Fibroblast of pulmonary artery (primary cell): ENCODE measurements around the gene SPP1.

Experiments used
- DNase-seq: peaks from one replicate; pipeline ENCODE4 v3.0.0-alpha.2; 2010; ENCODE audit warnings: low read depth
- H3K4me3 ChIP-seq: replicated peaks from 2 replicates; pipeline ENCODE4 v1.5.1; 2011; ENCODE audit warnings: low read depth, mild to moderate bottlenecking, control low read depth, low read length, moderate library complexity
- CTCF ChIP-seq: IDR thresholded peaks from 2 replicates; pipeline ENCODE4 v1.5.1; 2011; ENCODE audit warnings: mild to moderate bottlenecking, control low read depth, low read length, inconsistent platforms; ENCODE audit errors: missing control alignments

The SPP1 gene

GRCh38 chr4:87965501-87965975 is 10.0 kb upstream of the SPP1 start:
- no peak overlapping the region for H3K4me3 ChIP-seq
- DNase-seq: no peak
- TF ChIP-seq CTCF: no peak

GRCh38 chr4:87966095-87966496 is 9.4 kb upstream of the SPP1 start:
- TF ChIP-seq CTCF: no peak
- no peak for DNase-seq
- H3K4me3 ChIP-seq: no peak overlapping the region

GRCh38 chr4:87967193-87967592 is 8.3 kb upstream of the SPP1 start:
- H3K4me3 ChIP-seq: no peak overlapping the region
- no peak for TF ChIP-seq CTCF
- no peak for DNase-seq

GRCh38 chr4:87970121-87970520 is 5.4 kb upstream of the SPP1 start:
- H3K4me3 ChIP-seq: no peak overlapping the region
- DNase-seq: no peak
- TF ChIP-seq CTCF: no peak

GRCh38 chr4:87971866-87972265 is 3.6 kb upstream of the SPP1 start:
- DNase-seq: no peak
- no peak overlapping the region for H3K4me3 ChIP-seq
- TF ChIP-seq CTCF: no peak

GRCh38 chr4:87973283-87974169 is 2.0 kb upstream of the SPP1 start:
- no peak overlapping the region for H3K4me3 ChIP-seq
- peak; percentile 87 for TF ChIP-seq CTCF
- DNase-seq: peak; percentile 70

GRCh38 chr4:87974856-87975462 is 555 bp upstream of the SPP1 start:
- no peak overlapping the region for H3K4me3 ChIP-seq
- DNase-seq: no peak
- no peak for TF ChIP-seq CTCF
